ENCODE results near the gene ENDOV.

- TF ChIP-seq CTCF (IDR thresholded peaks at IDR 0.05) = no peak
- TF ChIP-seq ESRRA (IDR thresholded peaks at IDR 0.05; ENCODE audit: borderline replicate concordance, low read length) = no peak
- no peak for TF ChIP-seq RCOR1 (IDR thresholded peaks at IDR 0.05; ENCODE audit: low read depth, low read length)
These were observed 27.9 kb upstream of the ENDOV start for GRCh38 chr17:80387071-80387470.
